Heart left ventricle (tissue), 16 donors: ENCODE results near the gene DDN. TPM values are rescaled to one million over a fixed set of nuclear protein-coding genes. Genes with fewer than 3 reads are reported as not detected.

ENCODE experiments used
- ATAC-seq, 4 donors: fragments of 200-7000 bp; cut with Tn5 transposase; one replicate each; pipeline ENCODE4 v1.9.1; 2020 to 2022; ENCODE audit warnings: moderate library complexity in 4 of 4, mild to moderate bottlenecking in 3 of 4, moderate number of reproducible peaks in 1 of 4
- DNase-seq, 5 donors: peaks; one replicate each; pipeline ENCODE4 v3.0.0-alpha.2; 2020
- H3K27ac ChIP-seq, 12 donors: fragments of 200-600 bp; sonication (generic) in 4 of 12; one replicate each; pipeline versions ENCODE4 v1.5.0 to v1.8.0; 2016 to 2022; ENCODE audit warnings: mild to moderate bottlenecking in 2 of 12
- H3K27me3 ChIP-seq, 9 donors: fragments of 200-600 bp; sonication (generic) in 2 of 9; one replicate each; pipeline versions ENCODE4 v1.5.1 to v1.8.0; 2016 to 2022; ENCODE audit warnings: mild to moderate bottlenecking in 3 of 9
- H3K36me3 ChIP-seq, 9 donors: fragments of 200-600 bp; sonication (generic) in 2 of 9; one replicate each; pipeline versions ENCODE4 v1.5.0 to v1.8.0; 2018 to 2022; ENCODE audit warnings: mild to moderate bottlenecking in 2 of 9
- H3K4me1 ChIP-seq, 12 donors: fragments of 200-600 bp; sonication (generic) in 4 of 12; one replicate each; pipeline versions ENCODE4 v1.5.0 to v1.8.0; 2016 to 2022; ENCODE audit warnings: mild to moderate bottlenecking in 3 of 12
- H3K4me3 ChIP-seq, 12 donors: fragments of 200-600 bp; sonication (generic) in 4 of 12; one replicate each; pipeline versions ENCODE4 v1.5.0 to v1.8.0; 2017 to 2022; ENCODE audit warnings: mild to moderate bottlenecking in 9 of 12, moderate library complexity in 4 of 12
- H3K9me3 ChIP-seq, 12 donors: fragments of 200-600 bp; sonication (generic) in 4 of 12; one replicate each; pipeline versions ENCODE4 v1.5.0 to v1.8.0; 2016 to 2022; ENCODE audit warnings: mild to moderate bottlenecking in 1 of 12
- POLR2A ChIP-seq, 2 donors: fragments of 450-650 bp; IDR thresholded peaks; one replicate each; pipeline ENCODE4 v1.6.1; 2017; ENCODE audit warnings: antibody characterized with exemption in 2 of 2, mild to moderate bottlenecking in 2 of 2, moderate library complexity in 2 of 2
- WGBS, 4 donors: extraction: QIAGEN DNeasy Blood & Tissue Kit in 2 of 4; methylation state at CpG; one replicate each; pipeline versions ENCODE4 v1.1.5 to v1.1.7; 2013 to 2018; 5-methylcytosine and 5-hydroxymethylcytosine counted together
- intact Hi-C, 10 donors: fragments of 100-400 bp; cut with DNase I; formaldehyde crosslinking; loops; one replicate each; pipeline versions ENCODE4 v1.11.1 to v1.14.2; 2022
- polyA plus RNA-seq, 2 donors: library from polyadenylated mRNA; stranded (reverse); fragments of 200-250 nt; gene quantifications; one replicate each; pipeline ENCODE4 v1.2.3, GENCODE V29; 2013
- total RNA-seq, 9 donors: library from RNA; depleted of rRNA in 2 of 9; stranded (reverse); fragments of >200 nt in 2 of 9; fragmentation: NEBNext Ultra II Directional in 3 of 9; extraction: Animal tissue kit (Norgen Biotek cat#: 25700) in 3 of 9; gene quantifications; one replicate each; pipeline versions ENCODE4 v1.1.0 to v1.2.4, GENCODE V29; 2016 to 2023
- TF ChIP-seq, protein P1 (sequence below), 12 donors: fragments of 200-600 bp; sonication (generic) in 4 of 12; IDR thresholded peaks; one replicate each; pipeline versions ENCODE4 v1.5.0 to v1.8.0; 2018 to 2022; ENCODE audit warnings: antibody characterized with exemption in 12 of 12, mild to moderate bottlenecking in 5 of 12
- donor health status: ischemic (EF 13 %, LVEDD 7.1; RV severe dilation, severe dysfunction).
- donor health status: healthy with polysubstance abuse.
- donor health status: DM: no; HTN: yes; CAD: no.
- donor health status: DM: no; HTN: no; CAD: no.
- donor health status: ischemic (EF 25% LVEDD 6.9; RV normal size, moderate dysfunction).
- donor health status: ischemic (EF 25% LVEDD 5.7; RV mildly dilated, moderate dysfunction).
- donor health status: healthy.
- donor health status: DM: yes; HTN: yes; CAD: no.
- donor health status: ischemic (EF 35%, LVEDD 5.7; RV mildly dilated, moderate dysfunction).
- donor health status: nonischemic (EF 11% LVEDD 7.7; RV severe dilation, severe dysfunction).
- donor health status: DM: yes; HTN: yes; CAD: no.
- donor health status: PGD.
- donor health status: ischemic (EF 29% LVEDD 5.4; RV normal size, mild dysfunction).
- donor health status: nonischemic (EF 23%, LVEDD 6.1; RV moderate dilation, normal function).

Gene DDN
- total and polyA plus RNA-seq, 11 donors, result 0.40 to 2.8 (median 0.95) TPM

DNA sequence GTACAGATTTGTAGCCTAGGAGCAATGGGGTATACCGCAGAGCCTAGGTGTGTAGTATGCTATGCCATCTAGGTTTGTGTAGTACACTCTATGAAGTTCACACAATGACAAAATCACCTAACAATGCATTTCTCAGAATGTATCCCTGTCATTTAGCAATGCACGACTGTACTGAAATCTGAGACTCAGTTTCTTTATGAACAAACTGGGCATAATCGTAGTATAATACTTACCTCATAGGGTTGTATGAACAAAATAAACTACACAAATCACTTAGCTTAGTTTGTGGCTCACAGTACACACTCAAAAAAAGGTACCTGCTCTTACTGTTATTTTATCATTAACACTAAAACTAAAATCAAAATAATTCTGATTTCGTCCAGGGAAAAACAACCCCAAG is 26.3 kb upstream of the DDN start:
- ATAC-seq (no peak), DNase-seq (no peak)
- no peak overlapping the region for H3K27ac ChIP-seq
- intact Hi-C loops, result no loop called here
- H3K4me3 ChIP-seq, result no peak overlapping the region
- H3K36me3 ChIP-seq, result peaks cover 0 to 99% (median 94%) of the 10 kb centered on the region in 9 donors
- no peaks in the 10 kb centered on the region for H3K4me1 ChIP-seq
- no peaks in the 10 kb centered on the region for H3K9me3 ChIP-seq
- no peaks in the 10 kb centered on the region for H3K27me3 ChIP-seq
- 91 to 94% (median 92%) methylated on average over 4 of the region's 4 CpGs for WGBS, 4 donors
- no peak for TF ChIP-seq POLR2A (IDR thresholded peaks at IDR 0.05)
- TF ChIP-seq, protein P1, sequence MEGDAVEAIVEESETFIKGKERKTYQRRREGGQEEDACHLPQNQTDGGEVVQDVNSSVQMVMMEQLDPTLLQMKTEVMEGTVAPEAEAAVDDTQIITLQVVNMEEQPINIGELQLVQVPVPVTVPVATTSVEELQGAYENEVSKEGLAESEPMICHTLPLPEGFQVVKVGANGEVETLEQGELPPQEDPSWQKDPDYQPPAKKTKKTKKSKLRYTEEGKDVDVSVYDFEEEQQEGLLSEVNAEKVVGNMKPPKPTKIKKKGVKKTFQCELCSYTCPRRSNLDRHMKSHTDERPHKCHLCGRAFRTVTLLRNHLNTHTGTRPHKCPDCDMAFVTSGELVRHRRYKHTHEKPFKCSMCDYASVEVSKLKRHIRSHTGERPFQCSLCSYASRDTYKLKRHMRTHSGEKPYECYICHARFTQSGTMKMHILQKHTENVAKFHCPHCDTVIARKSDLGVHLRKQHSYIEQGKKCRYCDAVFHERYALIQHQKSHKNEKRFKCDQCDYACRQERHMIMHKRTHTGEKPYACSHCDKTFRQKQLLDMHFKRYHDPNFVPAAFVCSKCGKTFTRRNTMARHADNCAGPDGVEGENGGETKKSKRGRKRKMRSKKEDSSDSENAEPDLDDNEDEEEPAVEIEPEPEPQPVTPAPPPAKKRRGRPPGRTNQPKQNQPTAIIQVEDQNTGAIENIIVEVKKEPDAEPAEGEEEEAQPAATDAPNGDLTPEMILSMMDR (IDR thresholded peaks at IDR 0.05), result no peak

DNA sequence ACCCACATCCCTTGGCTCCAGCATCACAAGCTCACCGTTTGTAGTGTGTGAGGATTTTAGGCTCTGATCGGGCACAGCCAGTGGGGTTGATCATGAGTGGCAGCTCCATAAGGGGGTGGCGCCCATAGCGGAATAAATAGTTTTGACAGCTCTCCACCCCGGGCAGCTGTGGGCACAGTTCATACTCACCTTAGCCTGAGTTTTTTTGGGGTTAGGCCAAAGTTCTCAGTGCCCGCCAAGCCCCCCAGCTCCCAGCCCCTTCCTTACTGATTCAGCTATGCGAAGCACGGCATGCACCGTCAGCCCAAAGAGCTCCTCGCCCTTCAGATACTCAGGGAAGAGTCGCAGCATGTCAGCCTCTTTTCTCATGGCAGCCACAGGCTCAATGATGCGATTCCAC is 25.4 kb upstream of the DDN start:
- DNase-seq (peak in 1 of 5 donors; percentile 36), ATAC-seq (no peak)
- no peaks in the 10 kb centered on the region for H3K27me3 ChIP-seq
- 87 to 94% (median 91%) methylated on average over 6 to 12 of the region's 12 CpGs for WGBS, 4 donors
- H3K36me3 ChIP-seq, result peaks cover 0 to 90% (median 87%) of the 10 kb centered on the region in 9 donors
- peaks cover 0 to 6% (median under 1%) of the 10 kb centered on the region in 12 donors for H3K4me1 ChIP-seq
- no peak overlapping the region for H3K27ac ChIP-seq
- TF ChIP-seq, protein P1 (IDR thresholded peaks at IDR 0.05), result no peak
- no peak for TF ChIP-seq POLR2A (IDR thresholded peaks at IDR 0.05)
- intact Hi-C loops, result loop anchor here in 1 of 10 donors (5.0 kb wide), 1 partner anchor 33 kb away; no protein-coding TSS in a partner anchor
- no peak overlapping the region for H3K4me3 ChIP-seq
- H3K9me3 ChIP-seq, result no peaks in the 10 kb centered on the region

DNA sequence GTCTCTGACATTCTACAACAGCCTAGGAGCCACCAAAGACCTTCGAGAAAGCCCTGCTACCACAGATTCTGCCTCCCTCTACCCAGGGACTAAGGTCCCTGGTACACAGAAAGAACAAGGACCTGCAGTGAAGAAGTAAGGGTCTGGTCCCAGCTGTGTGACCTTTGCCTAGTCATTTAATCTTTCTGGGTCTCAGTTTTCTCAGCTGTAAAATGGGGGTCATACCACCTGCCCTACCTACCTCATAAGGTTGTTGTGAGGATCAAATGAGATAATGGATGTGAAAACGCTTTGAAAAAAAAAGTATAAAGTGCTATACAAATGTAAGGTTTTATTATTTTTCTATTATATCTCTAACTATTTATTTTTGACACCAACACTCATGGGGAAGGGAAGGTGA is 24.6 kb upstream of the DDN start:
- intact Hi-C loops, result loop anchor here in 1 of 10 donors (5.0 kb wide), 1 partner anchor 33 kb away; no protein-coding TSS in a partner anchor
- no peak for ATAC-seq

DNA sequence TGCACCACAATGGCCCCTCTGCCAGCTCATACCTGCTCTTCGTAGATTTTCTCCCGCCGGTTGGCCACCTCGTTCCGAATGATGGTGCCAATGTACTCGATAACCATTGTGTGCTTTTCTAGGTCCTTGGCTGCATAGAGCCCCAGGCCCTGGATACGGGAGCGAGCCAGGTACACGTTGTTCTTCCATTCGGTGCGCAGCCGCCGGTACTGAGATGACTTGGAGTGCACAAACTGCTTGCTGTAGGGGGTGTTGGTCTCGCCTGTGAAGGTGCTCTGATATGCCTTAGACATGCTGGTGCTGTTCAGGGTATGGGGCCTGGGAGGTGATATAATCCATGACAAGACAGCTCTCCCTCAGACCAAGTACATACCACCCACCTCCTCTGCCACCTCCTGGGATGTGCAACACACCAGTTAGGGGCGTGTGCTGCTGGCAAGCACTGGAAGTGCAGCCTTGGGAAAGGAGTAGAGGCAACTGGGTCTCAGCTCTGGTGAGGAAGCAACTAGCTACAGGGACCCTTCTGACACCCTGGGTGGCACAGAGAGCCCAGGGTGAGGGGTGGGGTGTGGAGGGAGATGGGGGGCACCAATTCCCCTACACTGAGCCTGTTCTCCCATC is 23.5 kb upstream of the DDN start:
- 91 to 93% (median 92%) methylated on average over 15 of the region's 15 CpGs for WGBS, 4 donors
- ATAC-seq (no peak), DNase-seq (peak in 1 of 5 donors; percentile 18)
- no peaks in the 10 kb centered on the region for H3K9me3 ChIP-seq
- H3K4me1 ChIP-seq, result peaks cover 0 to 13% (median 8%) of the 10 kb centered on the region in 12 donors
- H3K27me3 ChIP-seq, result no peaks in the 10 kb centered on the region
- intact Hi-C loops, result loop anchor here in 1 of 10 donors (5.0 kb wide), 1 partner anchor 35 kb away; no protein-coding TSS in a partner anchor
- no peak overlapping the region for H3K27ac ChIP-seq
- TF ChIP-seq, protein P1 (IDR thresholded peaks at IDR 0.05), result no peak
- TF ChIP-seq POLR2A (IDR thresholded peaks at IDR 0.05), result no peak
- peaks cover 0 to 72% (median 69%) of the 10 kb centered on the region in 9 donors for H3K36me3 ChIP-seq
- no peak overlapping the region for H3K4me3 ChIP-seq

More for the DNA sequence above, 24.6 kb upstream of the DDN start:
- no peaks in the 10 kb centered on the region for H3K9me3 ChIP-seq
- WGBS, 4 donors, result 89 to 96% (median 95%) methylated on average over 2 of the region's 2 CpGs
- H3K27ac ChIP-seq, result no peak overlapping the region
- H3K4me3 ChIP-seq, result no peak overlapping the region
- TF ChIP-seq, protein P1 (IDR thresholded peaks at IDR 0.05), result no peak
- TF ChIP-seq POLR2A (IDR thresholded peaks at IDR 0.05), result no peak
- peaks cover 0 to 83% (median 80%) of the 10 kb centered on the region in 9 donors for H3K36me3 ChIP-seq
- peaks cover 0 to 10% (median 6%) of the 10 kb centered on the region in 12 donors for H3K4me1 ChIP-seq
- H3K27me3 ChIP-seq, result no peaks in the 10 kb centered on the region
- DNase-seq, result no peak
